K562 (cell line): ENCODE data around the gene NDFIP1. TPM values are rescaled to one million over a fixed set of nuclear protein-coding genes. Genes with fewer than 3 reads are reported as not detected.

Experiments used
- ATAC-seq: fragments of 200-7000 bp; cut with Tn5 transposase; 3 replicates; pipeline ENCODE4 v1.9.1; 2020; ENCODE audit warnings: moderate library complexity
- BruUV-seq: library from RNA; stranded (reverse); fragments of 400-500 nt; replicated peaks from 2 replicates; lab custom pipeline; 2021; lab: Mats Ljungman, UMichigan
- CTCF ChIA-PET: fragments of 300-600 bp; formaldehyde crosslinking; extraction: SDS; loops from one replicate; lab custom pipeline; 2021; ENCODE audit warnings: low intra/inter-chr PET ratio; lab: Yijun Ruan, JAX
- POLR2A ChIA-PET: fragments of 300-600, 350-650 bp; sonication (Branson Sonifier 250); formaldehyde crosslinking; extraction: SDS; loops from one replicate; lab custom pipeline; 2021; ENCODE audit warnings: antibody characterized with exemption, inconsistent platforms; lab: Yijun Ruan, JAX
- DNase-seq, 4 experiments: peaks; one replicate each; pipeline versions ENCODE4 v3.0.0 to v3.0.0-alpha.2; 2011 to 2018; ENCODE audit warnings: low spot score in 3 of 4, mixed read lengths in 3 of 4; ENCODE audit errors: extremely low read depth in 1 of 4
- FAIRE-seq: peaks from 2 replicates; lab custom pipeline; 2011; peaks lifted over from hg19 to GRCh38; lab: Jason Lieb, UNC
- H2AFZ ChIP-seq: 2 replicates; pipeline ENCODE4 v1.6.0; 2011; ENCODE audit warnings: low read depth, low read length, control low read depth, inconsistent platforms
- H3K27ac ChIP-seq: fragments of 200-600 bp; 3 replicates; pipeline ENCODE4 v1.8.0; 2011; ENCODE audit warnings: low read depth, mild to moderate bottlenecking, control low read depth, inconsistent platforms, low read length, moderate library complexity, mixed read lengths; ENCODE audit errors: extremely low read depth
- H3K27me3 ChIP-seq, 2 experiments: fragments of 300-600 bp in 1 of 2; 2 replicates in 1 of 2; 3 replicates in 1 of 2; pipeline versions ENCODE4 v1.6.0 to v1.8.0; 2011; ENCODE audit warnings: inconsistent platforms in 2 of 2, low read length in 2 of 2, mild to moderate bottlenecking in 1 of 2, mixed read lengths in 1 of 2, moderate library complexity in 1 of 2; ENCODE audit not compliant: control insufficient read depth in 2 of 2, insufficient read depth in 2 of 2
- H3K36me3 ChIP-seq: fragments of 300-600 bp; 3 replicates; pipeline ENCODE4 v1.8.0; 2011; ENCODE audit warnings: mild to moderate bottlenecking, low read length, inconsistent platforms; ENCODE audit not compliant: control insufficient read depth, insufficient read depth
- H3K4me1 ChIP-seq, 2 experiments: fragments of 200-600 bp in 1 of 2; replicated peaks in 1 of 2; 2 replicates in 1 of 2; 3 replicates in 1 of 2; pipeline versions ENCODE4 v1.5.1 to v1.8.0; 2011; ENCODE audit warnings: inconsistent platforms in 2 of 2, low read length in 2 of 2, mild to moderate bottlenecking in 1 of 2, mixed read lengths in 1 of 2, moderate library complexity in 1 of 2; ENCODE audit not compliant: control insufficient read depth in 2 of 2, insufficient read depth in 2 of 2
- H3K4me2 ChIP-seq: 2 replicates; pipeline ENCODE4 v1.6.1; 2011; ENCODE audit warnings: low read length, control low read depth, inconsistent platforms, mixed read lengths; ENCODE audit not compliant: insufficient read depth
- H3K4me3 ChIP-seq: fragments of 200-600 bp; sonication (generic), shearing (Covaris generic); 2 replicates; pipeline ENCODE4 v1.5.1; 2016; ENCODE audit warnings: control low read depth, inconsistent platforms
- H3K79me2 ChIP-seq: fragments of 200-600 bp; 3 replicates; pipeline ENCODE4 v1.8.0; 2011; ENCODE audit warnings: low read length, inconsistent platforms; ENCODE audit not compliant: control insufficient read depth, insufficient read depth
- H3K9ac ChIP-seq, 2 experiments: 2 replicates each; pipeline versions ENCODE4 v1.6.0 to v1.6.1; 2011; ENCODE audit warnings: low read depth in 2 of 2, low read length in 2 of 2, control low read depth in 1 of 2, inconsistent platforms in 1 of 2, mild to moderate bottlenecking in 1 of 2, mixed read lengths in 1 of 2; ENCODE audit not compliant: insufficient read depth in 1 of 2
- H3K9me1 ChIP-seq: one replicate; pipeline ENCODE4 v1.6.0; 2011; ENCODE audit warnings: inconsistent platforms, mild to moderate bottlenecking, low read length, moderate library complexity; ENCODE audit not compliant: control insufficient read depth, insufficient read depth
- H3K9me3 ChIP-seq: replicated peaks from 2 replicates; pipeline ENCODE4 v1.5.1; 2011; ENCODE audit warnings: low read depth, low read length, inconsistent platforms; ENCODE audit not compliant: control insufficient read depth, insufficient read depth
- H4K20me1 ChIP-seq: replicated peaks from 2 replicates; pipeline ENCODE4 v1.6.1; 2011; ENCODE audit warnings: low read length, inconsistent platforms, mixed read lengths; ENCODE audit not compliant: control insufficient read depth, insufficient read depth
- BRF1 ChIP-seq: IDR thresholded peaks from 3 replicates; pipeline ENCODE4 v1.6.1; 2011; ENCODE audit warnings: borderline replicate concordance, mild to moderate bottlenecking; ENCODE audit not compliant: insufficient read length; ENCODE audit errors: extremely low read depth
- ETS2 ChIP-seq: IDR thresholded peaks from 2 replicates; pipeline ENCODE4 v1.6.1; 2016; ENCODE audit warnings: borderline replicate concordance, missing genetic modification characterization, mild to moderate bottlenecking, moderate library complexity, missing compliant biosample characterization; ENCODE audit not compliant: poor library complexity, severe bottlenecking
- NCOA2 ChIP-seq, 2 experiments: fragments of 450-650 bp; IDR thresholded peaks; 2 replicates each; pipeline ENCODE4 v1.6.1; 2018; ENCODE audit warnings: mild to moderate bottlenecking in 2 of 2, moderate library complexity in 1 of 2; ENCODE audit not compliant: partially characterized antibody in 2 of 2
- NFIC ChIP-seq: fragments of 450-650 bp; IDR thresholded peaks from 2 replicates; pipeline ENCODE4 v1.6.1; 2017; ENCODE audit warnings: mild to moderate bottlenecking, inconsistent platforms
- RFX7 ChIP-seq: fragments of 250-450 bp; sonication (Bioruptor Pico); IDR thresholded peaks from 2 replicates; pipeline ENCODE4 v1.5.1; 2021; ENCODE audit warnings: mild to moderate bottlenecking
- ZNF695 ChIP-seq: fragments of 450-650 bp; formaldehyde crosslinking; IDR thresholded peaks from 2 replicates; pipeline ENCODE4 v1.4.0; 2020; ENCODE audit warnings: mild to moderate bottlenecking, moderate library complexity
- WGBS: fragments of 100-300 bp; shearing (Covaris generic); methylation state at CpG from one replicate; pipeline ENCODE4 v1.1.6; 2016; ENCODE audit warnings: low coverage, mixed read lengths; ENCODE audit not compliant: insufficient coverage; ENCODE audit errors: missing lambda C conversion rate; 5-methylcytosine and 5-hydroxymethylcytosine counted together
- in situ Hi-C: fragments of 300-500 bp; cut with MboI; formaldehyde crosslinking; loops from 4 replicates; pipeline ENCODE4 v1.15.0; 2018; ENCODE audit warnings: inconsistent platforms, mixed read lengths
- intact Hi-C: fragments of 100-400 bp; cut with micrococcal nuclease; formaldehyde crosslinking; loops from 2 replicates; pipeline ENCODE4 v1.14.2; 2022
- polyA plus RNA-seq, 8 experiments: library from polyadenylated mRNA; depleted of rRNA in 4 of 8; stranded (reverse) in 5 of 8; unstranded in 3 of 8; fragments of >200 nt; fragmentation: Nextera tagmentation in 2 of 8; fragmentation: Illumina TruSeq in 1 of 8; extraction: Ambion mirVana in 2 of 8; extraction: Trizol in 1 of 8; gene quantifications; 2 replicates each; pipeline versions ENCODE4 v1.2.1 to v1.2.3, GENCODE V29; 2011 to 2014; ENCODE audit warnings: inconsistent platforms in 1 of 8, missing spikeins in 1 of 8
- total RNA-seq, 7 experiments: library from RNA; depleted of rRNA in 6 of 7; stranded (reverse); fragments of >200 nt in 6 of 7; fragmentation: Illumina TruSeq in 2 of 7; extraction: Trizol in 2 of 7; gene quantifications; 2 replicates each; pipeline versions ENCODE4 v1.2.1 to v1.2.3, GENCODE V29; 2011 to 2021; ENCODE audit warnings: low replicate concordance in 1 of 7
- TF ChIP-seq, protein P1 (sequence below): fragments of 450-650 bp; formaldehyde crosslinking; IDR thresholded peaks from 2 replicates; pipeline ENCODE4 v1.4.0; 2020; ENCODE audit warnings: mild to moderate bottlenecking
- TF ChIP-seq, protein P2 (sequence below), 2 experiments: fragments of 450-650 bp in 1 of 2; sonication (generic) in 1 of 2; formaldehyde crosslinking; conservative IDR thresholded peaks; 2 replicates each; pipeline versions ENCODE4 v1.4.0 to v1.8.1; 2020 to 2022; ENCODE audit warnings: mild to moderate bottlenecking in 1 of 2, missing genetic modification reagents in 1 of 2
- TF ChIP-seq, protein P3 (sequence below), 2 experiments: fragments of 450-650 bp in 1 of 2; sonication (generic) in 1 of 2; formaldehyde crosslinking in 1 of 2; IDR thresholded peaks in 1 of 2; conservative IDR thresholded peaks in 1 of 2; 2 replicates each; pipeline versions ENCODE4 v1.6.1 to v1.8.1; 2016 to 2023; ENCODE audit warnings: mild to moderate bottlenecking in 2 of 2, moderate library complexity in 2 of 2, inconsistent platforms in 1 of 2, missing genetic modification reagents in 1 of 2

The NDFIP1 gene
- total and polyA plus RNA-seq, 9 of the 15 experiments (the other 6 are each of a cell fraction or from before 2014, with no cell fraction given): 5.3 to 37.5 (median 31.9) TPM

DNA sequence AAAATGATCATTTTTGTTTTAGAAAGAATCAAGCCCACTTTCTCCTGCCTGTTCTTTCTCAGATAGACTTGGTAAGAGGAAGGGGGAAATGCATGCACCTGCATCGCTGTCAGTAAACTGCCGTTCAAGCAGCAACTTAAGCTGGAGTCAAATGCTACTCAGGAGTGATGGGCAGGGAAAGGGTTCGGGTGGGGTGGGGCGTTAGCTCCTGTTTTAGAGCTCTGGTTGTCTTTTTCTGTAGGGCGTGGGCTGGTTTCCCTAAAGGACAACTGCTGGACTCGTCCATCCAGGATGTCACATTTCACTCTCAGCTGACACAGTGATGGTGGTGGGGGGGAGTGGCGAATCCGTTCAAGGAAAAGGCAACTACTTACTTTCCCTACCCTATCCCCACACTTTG, 75.0 kb downstream of the NDFIP1 start:
- H3K27me3 ChIP-seq: peaks cover 28 to 38% of the 10 kb centered on the region in 2 experiments; a peak in 4 of 5 replicates
- POLR2A ChIA-PET: no interaction called here
- TF ChIP-seq RFX7 (CRISPR knock-in tag) (no peak), BRF1 (no peak), ZNF695 (CRISPR knock-in tag) (no peak), ETS2 (tag) (no peak), NFIC (no peak), NCOA2 (IDR thresholded peaks at IDR 0.05; ENCODE audit: partially characterized antibody in 2 of 2) (no peak)
- TF ChIP-seq, protein P1, sequence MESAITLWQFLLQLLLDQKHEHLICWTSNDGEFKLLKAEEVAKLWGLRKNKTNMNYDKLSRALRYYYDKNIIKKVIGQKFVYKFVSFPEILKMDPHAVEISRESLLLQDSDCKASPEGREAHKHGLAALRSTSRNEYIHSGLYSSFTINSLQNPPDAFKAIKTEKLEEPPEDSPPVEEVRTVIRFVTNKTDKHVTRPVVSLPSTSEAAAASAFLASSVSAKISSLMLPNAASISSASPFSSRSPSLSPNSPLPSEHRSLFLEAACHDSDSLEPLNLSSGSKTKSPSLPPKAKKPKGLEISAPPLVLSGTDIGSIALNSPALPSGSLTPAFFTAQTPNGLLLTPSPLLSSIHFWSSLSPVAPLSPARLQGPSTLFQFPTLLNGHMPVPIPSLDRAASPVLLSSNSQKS (CRISPR knock-in tag): no peak
- TF ChIP-seq, protein P2, sequence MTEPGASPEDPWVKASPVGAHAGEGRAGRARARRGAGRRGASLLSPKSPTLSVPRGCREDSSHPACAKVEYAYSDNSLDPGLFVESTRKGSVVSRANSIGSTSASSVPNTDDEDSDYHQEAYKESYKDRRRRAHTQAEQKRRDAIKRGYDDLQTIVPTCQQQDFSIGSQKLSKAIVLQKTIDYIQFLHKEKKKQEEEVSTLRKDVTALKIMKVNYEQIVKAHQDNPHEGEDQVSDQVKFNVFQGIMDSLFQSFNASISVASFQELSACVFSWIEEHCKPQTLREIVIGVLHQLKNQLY (CRISPR knock-in tag; conservative IDR thresholded peaks at IDR 0.05): no peak
- TF ChIP-seq, protein P3, sequence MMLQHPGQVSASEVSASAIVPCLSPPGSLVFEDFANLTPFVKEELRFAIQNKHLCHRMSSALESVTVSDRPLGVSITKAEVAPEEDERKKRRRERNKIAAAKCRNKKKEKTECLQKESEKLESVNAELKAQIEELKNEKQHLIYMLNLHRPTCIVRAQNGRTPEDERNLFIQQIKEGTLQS (IDR thresholded peaks at IDR 0.05): no peak
- TF ChIP-seq, protein P3 (CRISPR knock-in tag; conservative IDR thresholded peaks at IDR 0.05): no peak

More for the DNA sequence above, 75.0 kb downstream of the NDFIP1 start:
- Histone ChIP-seq H2AFZ (no peak overlapping the region), H3K79me2 (no peaks in the 10 kb centered on the region), H3K4me1 (peaks cover 6 to 7% of the 10 kb centered on the region in 2 experiments; a peak in 4 of 5 replicates), H3K36me3 (no peaks in the 10 kb centered on the region), H3K4me2 (no peak overlapping the region), H3K9ac (no peak overlapping the region), H3K9me1 (no peaks in the 10 kb centered on the region), H3K27ac (no peak overlapping the region), H4K20me1 (peaks cover 5% of the 10 kb centered on the region; the same call in 1 of the 2 replicates), H3K9me3 (no peaks in the 10 kb centered on the region), H3K4me3 (no peak overlapping the region)
- in situ Hi-C loops: no loop called here
- intact Hi-C loops: no loop called here
- BruUV-seq: no TSS peak
- no peak for DNase-seq
- FAIRE-seq: no peak
- CTCF ChIA-PET: no interaction called here
- ATAC-seq: no peak
- WGBS: 4% methylated on average over 8 of the region's 8 CpGs
